Measurements from ENCODE around the gene COG4. TPM values are rescaled to one million over a fixed set of nuclear protein-coding genes. Genes with fewer than 3 reads are reported as not detected.
"Not testable (repeated sequence)": the region's sequence is repeated elsewhere in the genome, so short reads cannot be mapped to it uniquely, and the experiment has no call there.

COG4 gene
- total RNA-seq, 6 experiments from 2014 or later: 24.5 to 32.9 (median 30.7) TPM

GRCh38 chr16:70534971-70535370, 11.6 kb upstream of the COG4 start:
- no peak overlapping the region for H3K4me3 ChIP-seq
- H3K27me3 ChIP-seq: no peaks in the 10 kb centered on the region
- no peak for TF ChIP-seq POLR2A (IDR thresholded peaks at IDR 0.05)
- TF ChIP-seq, protein P1, sequence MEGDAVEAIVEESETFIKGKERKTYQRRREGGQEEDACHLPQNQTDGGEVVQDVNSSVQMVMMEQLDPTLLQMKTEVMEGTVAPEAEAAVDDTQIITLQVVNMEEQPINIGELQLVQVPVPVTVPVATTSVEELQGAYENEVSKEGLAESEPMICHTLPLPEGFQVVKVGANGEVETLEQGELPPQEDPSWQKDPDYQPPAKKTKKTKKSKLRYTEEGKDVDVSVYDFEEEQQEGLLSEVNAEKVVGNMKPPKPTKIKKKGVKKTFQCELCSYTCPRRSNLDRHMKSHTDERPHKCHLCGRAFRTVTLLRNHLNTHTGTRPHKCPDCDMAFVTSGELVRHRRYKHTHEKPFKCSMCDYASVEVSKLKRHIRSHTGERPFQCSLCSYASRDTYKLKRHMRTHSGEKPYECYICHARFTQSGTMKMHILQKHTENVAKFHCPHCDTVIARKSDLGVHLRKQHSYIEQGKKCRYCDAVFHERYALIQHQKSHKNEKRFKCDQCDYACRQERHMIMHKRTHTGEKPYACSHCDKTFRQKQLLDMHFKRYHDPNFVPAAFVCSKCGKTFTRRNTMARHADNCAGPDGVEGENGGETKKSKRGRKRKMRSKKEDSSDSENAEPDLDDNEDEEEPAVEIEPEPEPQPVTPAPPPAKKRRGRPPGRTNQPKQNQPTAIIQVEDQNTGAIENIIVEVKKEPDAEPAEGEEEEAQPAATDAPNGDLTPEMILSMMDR (IDR thresholded peaks at IDR 0.05): no peak
- no peaks in the 10 kb centered on the region for H3K4me1 ChIP-seq
- 86% methylated on average over 2 of the region's 2 CpGs for WGBS (ENCODE audit: insufficient coverage, low coverage, low lambda C conversion rate, missing lambda C conversion rate)
- ATAC-seq: no peak
- no peak overlapping the region for H3K27ac ChIP-seq
- intact Hi-C loops (cut with DNase I): no loop called here
- peaks cover 10 to 98% (median 44%) of the 10 kb centered on the region in 4 donors for H3K36me3 ChIP-seq
- DNase-seq: no peak
- H3K9me3 ChIP-seq: no peaks in the 10 kb centered on the region

GRCh38 chr16:70529954-70530353, 6.6 kb upstream of the COG4 start:
- no CpG with 5 or more reads among the region's 7 CpGs for WGBS (ENCODE audit: insufficient coverage, low coverage, low lambda C conversion rate, missing lambda C conversion rate)
- ATAC-seq, H3K27me3 ChIP-seq, H3K4me3 ChIP-seq, H3K9me3 ChIP-seq, H3K27ac ChIP-seq, DNase-seq: not testable (repeated sequence)
- intact Hi-C loops (cut with DNase I): loop anchor here in 1 of 2 donors (5.0 kb wide), 1 partner anchor 122 kb away; no protein-coding TSS in a partner anchor
- Histone ChIP-seq H3K4me1 (peaks cover 0 to 26% (median 0%) of the 10 kb centered on the region in 4 donors), H3K36me3 (peaks cover 0 to 75% (median 28%) of the 10 kb centered on the region in 4 donors)

GRCh38 chr16:70529051-70529777, 5.9 kb upstream of the COG4 start:
- peaks cover 0 to 30% (median 0%) of the 10 kb centered on the region in 4 donors for H3K4me1 ChIP-seq
- intact Hi-C loops (cut with DNase I): loop anchor here in 1 of 2 donors (5.0 kb wide), 1 partner anchor 123 kb away; no protein-coding TSS in a partner anchor
- ATAC-seq: peak in 3 of 4 donors; percentile 30 to 56 (median 30)

GRCh38 chr16:70527315-70527996, 4.1 kb upstream of the COG4 start:
- ATAC-seq (no peak), DNase-seq (no peak)
- H3K36me3 ChIP-seq: peaks cover 0 to 50% (median 18%) of the 10 kb centered on the region in 4 donors
- H3K27ac ChIP-seq: no peak overlapping the region
- intact Hi-C loops (cut with DNase I): loop anchor here in 1 of 2 donors (5.0 kb wide), 1 partner anchor 125 kb away; no protein-coding TSS in a partner anchor
- H3K4me3 ChIP-seq: no peak overlapping the region
- 67% methylated on average over 3 of the region's 8 CpGs for WGBS (ENCODE audit: insufficient coverage, low coverage, low lambda C conversion rate, missing lambda C conversion rate)
- H3K4me1 ChIP-seq: peaks cover 0 to 34% (median 3%) of the 10 kb centered on the region in 4 donors
- no peaks in the 10 kb centered on the region for H3K9me3 ChIP-seq
- no peaks in the 10 kb centered on the region for H3K27me3 ChIP-seq
- TF ChIP-seq POLR2A (IDR thresholded peaks at IDR 0.05): no peak
- TF ChIP-seq, protein P1 (IDR thresholded peaks at IDR 0.05): no peak

More at GRCh38 chr16:70529051-70529777, 5.9 kb upstream of the COG4 start:
- TF ChIP-seq, protein P1 (IDR thresholded peaks at IDR 0.05): peak; percentile 38 to 53 (median 47)
- no peak for TF ChIP-seq POLR2A (IDR thresholded peaks at IDR 0.05)
- H3K36me3 ChIP-seq: peaks cover 0 to 67% (median 22%) of the 10 kb centered on the region in 4 donors
- 68% methylated on average over 8 of the region's 8 CpGs for WGBS (ENCODE audit: insufficient coverage, low coverage, low lambda C conversion rate, missing lambda C conversion rate)
- DNase-seq: no peak
- no peak overlapping the region for H3K4me3 ChIP-seq
- H3K27ac ChIP-seq: no peak overlapping the region
- H3K27me3 ChIP-seq: no peaks in the 10 kb centered on the region
- no peaks in the 10 kb centered on the region for H3K9me3 ChIP-seq
